ENCODE data around the gene SORCS1.

Gene SORCS1

GRCh38 chr10:106566873-106567272 is 597.6 kb downstream of the SORCS1 start:
- no peak for DNase-seq

GRCh38 chr10:106565546-106565945 is 599.0 kb downstream of the SORCS1 start:
- no peak for DNase-seq

- no peak for DNase-seq
Observed at GRCh38 chr10:106563384-106563783, 601.1 kb downstream of the SORCS1 start.

- no peak for DNase-seq
Observed at GRCh38 chr10:106560925-106561640, 603.4 kb downstream of the SORCS1 start.

GRCh38 chr10:106559442-106559841 is 605.1 kb downstream of the SORCS1 start:
- DNase-seq: no peak

GRCh38 chr10:106557951-106558733 is 606.4 kb downstream of the SORCS1 start:
- no peak for DNase-seq

GRCh38 chr10:106557053-106557452 is 607.5 kb downstream of the SORCS1 start:
- DNase-seq: no peak

- DNase-seq: no peak
Observed at GRCh38 chr10:106555599-106555998, 608.9 kb downstream of the SORCS1 start.

GRCh38 chr10:106551501-106552062 is 612.9 kb downstream of the SORCS1 start:
- no peak for DNase-seq

GRCh38 chr10:106548832-106549231 is 615.7 kb downstream of the SORCS1 start:
- no peak for DNase-seq

GRCh38 chr10:106547047-106547635 is 617.4 kb downstream of the SORCS1 start:
- no peak for DNase-seq

- no peak for DNase-seq
Observed at GRCh38 chr10:106542461-106542860, 622.0 kb downstream of the SORCS1 start.

- DNase-seq: no peak
Observed at GRCh38 chr10:106540645-106541044, 623.9 kb downstream of the SORCS1 start.

- no peak for DNase-seq
Observed at GRCh38 chr10:106537866-106538265, 626.6 kb downstream of the SORCS1 start.

- no peak for DNase-seq
Observed at GRCh38 chr10:106535304-106535953, 629.1 kb downstream of the SORCS1 start.

GRCh38 chr10:106534441-106534840 is 630.1 kb downstream of the SORCS1 start:
- no peak for DNase-seq

GRCh38 chr10:106528702-106529101 is 635.8 kb downstream of the SORCS1 start:
- no peak for DNase-seq

- DNase-seq: no peak
Observed at GRCh38 chr10:106525835-106526234, 638.7 kb downstream of the SORCS1 start.

Measured in MV-4-11 (cell line).